GM10847 (cell line): Measurements from ENCODE around the gene TTC33.

Source experiments
- POLR2A ChIP-seq: IDR thresholded peaks from 2 replicates; pipeline ENCODE4 v1.6.1; 2011; ENCODE audit not compliant: insufficient read length; ENCODE audit errors: extremely low read depth

Gene TTC33

DNA sequence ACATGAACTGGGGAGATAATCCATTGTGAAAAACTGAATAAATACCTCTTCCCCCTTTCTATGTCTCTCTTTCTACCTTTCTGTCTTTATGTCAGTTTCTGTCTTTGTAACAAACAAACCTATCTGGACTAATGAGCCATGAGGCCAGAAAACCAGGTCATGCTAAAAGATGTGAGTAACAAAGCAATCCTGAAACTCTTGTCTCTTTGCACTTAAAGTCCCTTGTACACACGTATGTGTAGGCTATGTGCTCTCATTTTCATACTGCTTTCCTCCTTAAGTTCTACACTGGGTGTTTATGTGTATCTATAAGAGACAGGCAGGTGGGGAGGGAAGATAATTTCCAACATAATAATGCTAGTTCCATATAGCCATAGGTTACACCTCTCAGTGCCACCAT, 199.9 kb downstream of the TTC33 start:
- no peak for TF ChIP-seq POLR2A

DNA sequence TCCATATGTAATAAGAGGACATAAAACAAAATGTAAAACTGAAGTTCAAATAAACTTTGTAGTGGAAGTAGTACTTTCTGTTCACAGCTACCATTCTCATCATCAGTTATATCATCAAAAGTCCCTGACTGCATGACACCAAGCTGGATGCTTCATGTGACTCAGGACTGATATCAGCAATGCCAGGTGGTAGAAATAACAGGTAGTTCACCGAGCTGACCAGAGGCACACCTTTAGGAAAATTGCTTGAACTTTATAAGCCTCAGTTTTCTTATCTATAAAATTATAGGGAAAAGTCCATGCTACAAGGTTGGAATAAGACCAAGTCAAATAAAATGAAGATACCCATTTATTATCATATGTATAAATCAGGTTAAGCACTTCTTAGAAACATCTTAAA, 200.9 kb downstream of the TTC33 start:
- TF ChIP-seq POLR2A: no peak

DNA sequence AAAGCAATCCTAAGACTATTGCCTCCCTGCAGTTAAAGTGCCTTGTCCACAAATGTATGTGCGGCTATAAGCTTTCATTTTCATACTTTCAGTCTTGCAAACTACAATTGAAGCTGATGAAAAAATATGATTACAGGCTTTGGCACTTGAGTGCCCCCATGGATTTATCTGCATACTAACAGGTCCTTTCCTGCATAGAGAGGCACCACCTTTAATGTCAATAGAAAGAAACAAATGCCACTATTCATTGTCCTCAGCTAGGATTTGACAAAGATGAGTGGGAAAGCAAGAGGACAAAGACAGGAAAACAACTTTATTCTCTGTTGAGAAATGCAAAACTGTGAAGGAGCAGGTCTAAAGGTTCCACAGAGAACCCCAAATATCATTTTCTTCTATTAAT, 201.7 kb downstream of the TTC33 start:
- no peak for TF ChIP-seq POLR2A

DNA sequence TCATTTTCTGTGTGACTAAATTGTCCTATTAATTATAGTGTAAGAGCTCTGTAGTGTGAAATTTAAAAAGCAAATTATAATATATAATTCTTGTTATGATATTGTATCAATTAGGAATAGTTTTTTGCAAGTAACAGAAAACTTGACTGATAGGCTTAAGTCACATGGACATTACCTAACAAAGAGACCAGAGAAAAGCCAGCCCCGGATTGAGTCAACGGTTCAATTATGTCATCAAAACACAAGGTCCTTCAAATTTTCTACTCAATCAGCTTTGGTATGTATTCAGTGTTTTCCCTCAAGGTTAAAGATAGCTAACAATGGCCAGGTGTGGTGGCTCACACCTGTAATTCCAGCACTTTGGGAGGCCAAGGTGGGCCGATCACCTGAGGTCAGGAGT, 202.8 kb downstream of the TTC33 start:
- no peak for TF ChIP-seq POLR2A

DNA sequence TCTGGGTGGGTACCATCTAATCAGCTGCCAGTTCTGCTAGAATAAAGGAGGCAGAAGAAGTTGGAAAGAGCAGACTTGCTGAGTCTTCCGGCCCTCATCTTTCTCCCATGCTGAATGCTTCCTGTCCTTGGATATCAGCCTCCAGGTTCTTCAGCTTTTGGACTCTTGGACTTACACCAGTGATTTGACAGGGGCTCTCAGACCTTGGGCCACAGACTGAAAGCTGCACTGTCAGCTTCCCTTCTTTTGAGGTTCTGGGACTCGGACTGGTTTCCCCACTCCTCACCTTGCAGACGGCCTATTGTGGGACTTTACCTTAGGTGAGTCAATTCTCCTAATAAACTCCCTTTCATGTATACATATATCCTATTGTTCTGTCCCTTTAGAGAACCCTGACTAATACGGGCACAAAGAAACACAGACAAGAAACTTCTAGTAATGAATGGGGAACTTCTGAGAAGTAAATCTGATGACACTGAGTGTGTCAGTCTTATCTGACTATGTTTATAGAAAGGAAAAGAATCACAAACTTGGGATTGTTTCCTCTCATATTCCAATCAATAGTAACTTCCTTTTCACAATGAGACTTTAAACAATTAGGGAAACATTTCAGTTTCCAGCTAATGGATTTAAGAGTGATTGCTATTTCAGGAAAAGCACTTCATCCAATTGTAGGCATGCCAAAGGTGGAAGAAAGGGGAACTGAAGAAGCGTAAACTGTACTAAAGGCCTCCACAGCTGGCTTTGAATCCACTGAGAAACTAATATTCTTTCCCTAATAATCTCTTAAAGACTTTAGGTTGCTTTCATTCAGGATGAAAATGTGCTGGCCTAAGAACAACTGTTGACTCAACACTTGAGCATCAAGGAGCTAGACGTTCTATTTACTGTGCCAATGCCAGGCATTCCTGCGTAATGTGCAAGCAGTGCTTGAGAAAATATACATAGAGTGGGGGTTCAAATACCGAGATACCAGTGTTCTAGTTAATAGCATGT, 204.0 kb downstream of the TTC33 start:
- TF ChIP-seq POLR2A: no peak

GRCh38 chr5:40550481-40550880, 205.3 kb downstream of the TTC33 start:
- no peak for TF ChIP-seq POLR2A

DNA sequence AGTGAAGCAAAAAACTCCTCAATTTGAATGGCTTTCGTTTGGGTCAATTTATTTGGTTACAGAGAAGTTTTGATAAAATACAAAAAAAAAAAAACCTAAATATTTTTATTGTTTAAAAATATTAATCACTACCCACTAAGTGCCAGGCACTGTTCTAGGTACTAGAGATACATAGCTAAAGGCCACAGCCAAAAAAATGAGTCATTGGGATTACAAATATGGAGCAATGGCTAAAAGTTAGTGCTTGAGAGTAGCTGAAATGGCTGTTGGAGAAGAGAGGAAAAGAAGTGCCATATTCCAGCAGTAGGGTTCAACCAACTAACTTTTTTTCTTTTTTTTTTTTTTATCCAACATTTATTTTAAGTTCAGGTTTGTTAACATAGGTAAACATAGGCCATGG, 206.1 kb downstream of the TTC33 start:
- no peak for TF ChIP-seq POLR2A

GRCh38 chr5:40547994-40548575, 207.7 kb downstream of the TTC33 start:
- TF ChIP-seq POLR2A: no peak

DNA sequence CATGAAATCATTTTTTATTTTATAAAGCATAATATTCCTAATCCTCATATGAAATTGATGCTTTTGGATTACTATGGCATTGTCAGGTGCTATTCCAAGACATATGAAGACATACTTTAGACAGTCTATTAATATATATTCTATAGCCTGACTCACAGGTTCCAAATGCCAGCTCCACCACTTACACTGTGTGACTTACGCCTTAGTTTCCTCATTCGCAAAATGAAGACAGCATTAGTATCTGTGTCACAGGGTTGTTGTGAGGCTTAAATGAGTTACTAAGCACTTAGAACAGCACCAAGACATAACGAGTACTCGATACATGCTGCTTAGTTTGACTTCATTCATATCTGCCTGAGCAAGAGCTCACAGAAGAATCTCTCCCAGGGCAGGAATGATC, 208.2 kb downstream of the TTC33 start:
- TF ChIP-seq POLR2A: no peak

DNA sequence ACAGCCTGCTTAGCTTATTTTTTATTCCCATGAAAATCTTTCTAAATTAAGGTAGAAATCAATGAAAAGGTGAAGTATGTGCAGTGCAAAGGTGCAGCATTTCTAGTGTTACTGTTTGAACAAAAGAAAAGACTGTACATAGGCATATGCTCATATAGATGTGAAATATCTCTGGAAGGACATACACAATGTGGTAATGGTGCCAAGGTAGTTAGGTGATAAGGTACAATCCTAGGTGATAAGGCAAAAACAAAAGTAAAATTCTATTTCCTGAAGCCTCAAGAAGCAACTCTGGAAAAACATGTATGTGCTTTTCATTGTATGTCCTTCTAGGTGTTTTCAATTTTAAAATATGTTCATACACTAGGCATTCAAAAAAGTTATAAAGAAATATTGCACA, 215.5 kb downstream of the TTC33 start:
- no peak for TF ChIP-seq POLR2A

DNA sequence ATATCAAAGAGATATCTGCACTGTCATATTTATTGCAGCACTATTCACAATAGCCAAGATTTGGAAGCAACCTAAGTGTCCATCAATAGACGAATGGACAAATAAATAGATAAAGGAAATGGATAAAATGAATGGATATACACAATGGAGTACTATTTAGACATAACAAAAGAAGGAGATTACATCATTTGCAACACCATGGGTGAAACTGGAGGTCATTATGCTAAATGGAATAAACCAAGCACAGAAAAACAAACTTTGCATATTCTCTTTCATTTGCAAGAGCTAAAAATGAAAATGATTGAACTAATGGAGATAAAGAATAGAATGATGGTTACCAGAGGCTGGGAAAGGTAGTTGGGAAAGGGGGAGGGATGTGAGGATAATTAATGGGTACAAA, 231.1 kb downstream of the TTC33 start:
- no peak for TF ChIP-seq POLR2A

DNA sequence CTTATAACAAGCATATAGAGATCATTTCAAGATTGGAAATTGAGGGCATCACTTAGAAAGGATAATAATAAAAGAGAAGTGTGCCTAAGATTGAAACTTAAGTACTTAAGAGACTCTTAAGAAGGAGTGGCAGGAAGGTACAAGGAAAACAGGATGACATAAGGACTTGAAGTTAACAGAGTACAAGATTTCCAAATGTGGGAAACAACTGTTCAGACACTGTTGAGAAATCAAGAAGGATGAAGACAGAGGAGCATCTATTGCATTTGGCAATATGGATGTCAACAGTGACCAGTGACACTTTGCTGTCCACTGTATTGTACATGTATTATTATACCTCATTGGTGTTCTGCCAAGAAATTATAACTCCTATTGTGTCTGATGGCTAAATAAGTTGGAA, 233.8 kb downstream of the TTC33 start:
- no peak for TF ChIP-seq POLR2A

DNA sequence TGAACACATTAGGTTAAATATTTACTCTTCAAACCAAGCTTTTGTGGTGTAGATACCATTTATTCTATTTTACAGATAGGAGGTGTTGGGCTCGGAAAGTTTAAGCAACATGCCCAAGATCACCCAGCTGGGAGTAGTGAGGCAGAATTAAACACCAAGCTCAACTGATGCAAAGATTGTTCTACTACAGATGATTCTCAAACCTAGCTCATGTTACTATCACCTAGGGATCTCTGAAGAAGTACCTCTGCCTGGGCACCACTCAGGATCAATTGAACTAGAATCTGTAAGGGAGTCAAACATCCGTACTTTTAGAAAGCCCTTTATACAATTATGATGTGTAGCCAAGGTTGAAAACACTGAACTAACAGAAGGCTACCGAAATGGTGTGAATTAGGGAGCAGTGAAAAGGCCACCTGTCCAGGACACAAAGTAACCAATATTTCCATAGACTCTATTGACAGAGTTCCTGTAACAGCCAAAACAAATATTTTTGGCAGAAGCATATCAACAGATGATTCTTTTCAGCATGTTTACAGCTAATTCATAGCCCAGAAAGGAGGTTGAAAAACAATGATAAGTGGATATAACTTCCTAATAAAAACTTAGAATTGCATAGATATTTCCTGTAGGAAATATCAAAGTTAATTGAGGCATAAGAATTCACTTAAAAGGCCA, 234.5 kb downstream of the TTC33 start:
- TF ChIP-seq POLR2A: no peak

- TF ChIP-seq POLR2A: no peak
Observed at GRCh38 chr5:40518485-40518917, 237.3 kb downstream of the TTC33 start.

DNA sequence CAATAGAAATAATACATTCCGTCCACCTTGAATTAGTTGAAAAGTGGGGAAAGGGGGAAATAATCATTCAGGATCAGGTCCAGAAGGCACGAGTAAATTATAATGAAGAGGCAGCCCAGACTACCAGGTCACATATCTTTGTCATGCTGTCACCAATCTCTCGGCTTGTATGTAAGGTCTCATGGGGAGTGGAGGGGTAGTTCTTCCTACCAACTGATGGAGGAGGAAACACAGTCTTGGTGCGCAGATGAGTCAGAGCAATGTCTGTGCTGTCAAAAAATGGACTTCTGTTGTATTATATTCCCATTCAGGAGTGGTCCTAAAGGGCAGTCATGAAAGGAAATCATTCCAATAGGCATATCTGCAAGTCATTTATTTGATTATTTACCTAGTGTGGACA, 240.3 kb downstream of the TTC33 start:
- TF ChIP-seq POLR2A: no peak

- TF ChIP-seq POLR2A: no peak
Observed at GRCh38 chr5:40514976-40515375, 240.8 kb downstream of the TTC33 start.

GRCh38 chr5:40511801-40512200, 244.0 kb downstream of the TTC33 start:
- no peak for TF ChIP-seq POLR2A

DNA sequence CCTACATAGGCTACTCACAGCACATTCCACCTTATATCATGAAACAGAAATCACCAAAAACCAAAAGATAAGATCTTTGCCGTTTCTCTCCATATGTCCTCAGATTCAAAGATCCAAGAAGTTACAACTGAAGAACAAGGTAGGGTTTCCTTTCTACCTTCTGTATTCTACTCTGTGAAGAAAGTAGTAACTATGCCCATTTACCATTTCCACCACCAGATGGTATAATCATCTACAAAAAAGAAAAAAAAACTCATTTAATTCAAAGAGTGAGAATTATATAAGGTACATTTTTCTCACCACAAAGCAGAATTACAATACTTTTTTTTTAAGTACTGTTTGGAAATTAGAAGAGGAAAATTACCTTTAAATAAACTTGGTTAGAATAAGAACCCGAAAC, 248.7 kb downstream of the TTC33 start:
- no peak for TF ChIP-seq POLR2A
